Activated CD8-positive, alpha-beta memory T cell treated with anti-CD3 and anti-CD28 coated beads for 24 hours (primary cell): ENCODE measurements around the gene GAS7.

Experiments
- DNase-seq: peaks from one replicate; pipeline ENCODE4 v3.0.0-alpha.2; 2020

Gene GAS7

GRCh38 chr17:9905902-9906301 lies 292.5 kb downstream of the GAS7 start:
- no peak for DNase-seq

GRCh38 chr17:9905078-9905415 lies 293.4 kb downstream of the GAS7 start, which contains the start of gene RCVRN:
Gene RCVRN, minus strand, starts transcription at chr17:9905271. Its CDS starts 91 bp downstream, at chr17:9905180.
- no peak for DNase-seq

GRCh38 chr17:9904277-9905077 lies 293.9 kb downstream of the GAS7 start:
- no peak for DNase-seq

- DNase-seq: no peak
Observed at GRCh38 chr17:9902120-9902519, 296.3 kb downstream of the GAS7 start.

GRCh38 chr17:9900784-9901183 lies 297.6 kb downstream of the GAS7 start:
- DNase-seq: no peak

GRCh38 chr17:9900044-9900594 lies 298.3 kb downstream of the GAS7 start:
- no peak for DNase-seq

- DNase-seq: no peak
Observed at GRCh38 chr17:9899280-9900043, 298.9 kb downstream of the GAS7 start.

GRCh38 chr17:9898812-9899211 lies 299.6 kb downstream of the GAS7 start:
- DNase-seq: no peak

GRCh38 chr17:9897372-9897968 lies 300.9 kb downstream of the GAS7 start:
- DNase-seq: no peak

GRCh38 chr17:9895923-9896322 lies 302.5 kb downstream of the GAS7 start:
- DNase-seq: no peak

GRCh38 chr17:9894231-9894630 lies 304.2 kb downstream of the GAS7 start:
- DNase-seq: no peak

- no peak for DNase-seq
Observed at GRCh38 chr17:9893411-9894012, 304.9 kb downstream of the GAS7 start.

- DNase-seq: no peak
Observed at GRCh38 chr17:9890124-9890523, 308.3 kb downstream of the GAS7 start.

GRCh38 chr17:9887508-9887907 lies 310.9 kb downstream of the GAS7 start:
- no peak for DNase-seq

GRCh38 chr17:9886141-9886930 lies 312.1 kb downstream of the GAS7 start:
- no peak for DNase-seq

GRCh38 chr17:9883451-9883850 lies 315.0 kb downstream of the GAS7 start:
- DNase-seq: no peak

GRCh38 chr17:9880582-9880999 lies 317.8 kb downstream of the GAS7 start:
- no peak for DNase-seq

GRCh38 chr17:9878786-9879525 lies 319.4 kb downstream of the GAS7 start:
- DNase-seq: no peak

- no peak for DNase-seq
Observed at GRCh38 chr17:9878356-9878755, 320.1 kb downstream of the GAS7 start.

GRCh38 chr17:9875441-9875840 lies 323.0 kb downstream of the GAS7 start:
- no peak for DNase-seq

GRCh38 chr17:9874722-9875121 lies 323.7 kb downstream of the GAS7 start:
- DNase-seq: no peak

GRCh38 chr17:9872852-9873251 lies 325.6 kb downstream of the GAS7 start:
- DNase-seq: no peak
